Effector memory CD8-positive, alpha-beta T cell (primary cell): ENCODE measurements around the gene BNIP5.

Source experiments
- ATAC-seq: fragments of 150-1000 bp; cut with Tn5 transposase; replicated peaks from 2 replicates; pipeline ENCODE4 v1.10.0; 2021; ENCODE audit warnings: mild to moderate bottlenecking, moderate library complexity
- DNase-seq, 3 experiments: peaks; one replicate each; pipeline ENCODE4 v3.0.0; 2021
- H3K27ac Mint-ChIP-seq, 2 donors: one replicate each; pipeline ENCODE4 v1.8.0; 2022; ENCODE audit warnings: mild to moderate bottlenecking in 2 of 2, mixed read lengths in 2 of 2, moderate library complexity in 2 of 2
- H3K27me3 Mint-ChIP-seq, 2 donors: one replicate each; pipeline ENCODE4 v1.8.0; 2022; ENCODE audit warnings: mixed read lengths in 2 of 2
- H3K36me3 Mint-ChIP-seq: one replicate; pipeline ENCODE4 v1.8.0; 2022; ENCODE audit warnings: mild to moderate bottlenecking, moderate library complexity, mixed read lengths; ENCODE audit not compliant: insufficient read depth
- H3K4me1 Mint-ChIP-seq, 2 donors: one replicate each; pipeline ENCODE4 v1.8.0; 2022; ENCODE audit warnings: low read depth in 2 of 2, mixed read lengths in 2 of 2
- H3K4me3 Mint-ChIP-seq, 2 donors: one replicate each; pipeline ENCODE4 v1.8.0; 2022; ENCODE audit warnings: mild to moderate bottlenecking in 2 of 2, mixed read lengths in 2 of 2, moderate library complexity in 2 of 2
- H3K9me3 Mint-ChIP-seq, 2 donors: one replicate each; pipeline ENCODE4 v1.8.0; 2022; ENCODE audit warnings: mixed read lengths in 2 of 2

BNIP5 gene

DNA sequence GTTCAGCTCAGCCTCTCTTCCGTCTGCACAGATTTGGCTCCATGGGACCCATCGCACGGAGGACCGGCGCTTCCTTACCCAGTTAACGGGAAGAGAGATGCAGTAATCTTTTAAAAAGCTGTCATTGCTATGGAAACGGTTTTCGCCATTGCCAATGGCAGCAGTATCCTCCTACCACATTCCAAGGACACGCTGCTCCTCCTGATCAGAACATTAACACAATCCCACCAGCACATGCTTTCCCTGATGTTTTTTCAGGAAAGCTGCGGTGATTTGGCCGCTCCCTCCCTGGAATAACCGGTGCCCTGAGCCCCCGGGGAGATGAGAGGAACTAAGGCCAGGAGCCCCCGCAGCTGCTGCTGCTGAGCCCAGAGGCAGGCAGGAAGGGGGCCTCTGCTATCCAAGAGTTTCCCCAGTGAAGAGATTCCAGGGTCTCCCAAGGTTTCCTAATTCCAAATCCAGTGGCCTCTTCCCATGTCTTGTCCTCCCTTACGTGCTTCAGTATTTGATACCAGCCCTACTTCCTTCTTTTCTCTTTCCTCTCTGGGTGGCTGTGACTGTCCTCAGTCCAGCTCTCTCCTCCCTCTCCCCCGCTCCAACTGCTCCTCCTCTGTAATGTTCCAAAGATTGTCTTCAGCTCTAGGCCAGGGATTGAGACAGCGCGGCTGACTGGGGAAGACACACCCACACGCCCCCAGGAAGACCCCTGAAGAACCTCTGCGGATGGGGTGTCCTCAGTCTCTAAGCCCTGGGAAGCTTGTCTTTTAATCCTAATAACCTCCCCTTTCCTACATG is 2.6 kb downstream of the BNIP5 start:
- Mint-ChIP-seq H3K4me3 (no peak overlapping the region), H3K9me3 (no peaks in the 10 kb centered on the region), H3K27me3 (peaks cover 41 to 67% of the 10 kb centered on the region in 2 donors), H3K27ac (no peak overlapping the region), H3K4me1 (peaks cover 0 to 3% of the 10 kb centered on the region in 2 donors), H3K36me3 (no peaks in the 10 kb centered on the region)
- DNase-seq (no peak), ATAC-seq (no peak)

- no peak for DNase-seq
- H3K27me3 Mint-ChIP-seq, result peaks cover 41 to 73% of the 10 kb centered on the region in 2 donors
- H3K4me1 Mint-ChIP-seq, result peaks cover 0 to 3% of the 10 kb centered on the region in 2 donors
- ATAC-seq, result no peak
- no peaks in the 10 kb centered on the region for H3K9me3 Mint-ChIP-seq
- no peak overlapping the region for H3K4me3 Mint-ChIP-seq
- H3K27ac Mint-ChIP-seq, result no peak overlapping the region
- H3K36me3 Mint-ChIP-seq, result no peaks in the 10 kb centered on the region
Measured at GRCh38 chr6:36333171-36333895, 3.4 kb downstream of the BNIP5 start.

DNA sequence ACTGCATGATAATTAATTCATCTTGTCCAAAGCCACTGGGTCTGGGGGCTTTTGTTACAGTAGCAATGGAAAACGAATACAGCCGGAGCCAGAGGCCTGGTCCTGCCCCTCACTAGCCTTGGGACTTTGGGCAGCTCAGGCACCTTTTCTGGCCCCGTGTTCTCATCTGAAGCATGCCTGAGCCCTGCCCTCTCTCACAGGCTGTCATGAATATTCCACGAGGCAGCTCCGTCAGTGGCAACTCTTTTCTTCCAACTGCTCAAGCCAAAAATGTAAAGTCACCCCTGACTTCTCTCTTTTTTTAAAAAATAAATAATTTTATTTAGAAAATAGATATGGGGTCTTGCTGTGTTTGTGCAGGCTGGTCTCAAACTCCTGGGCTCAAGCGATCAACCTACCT is 5.3 kb downstream of the BNIP5 start:
- peaks cover 41 to 71% of the 10 kb centered on the region in 2 donors for H3K27me3 Mint-ChIP-seq
- H3K36me3 Mint-ChIP-seq, result no peaks in the 10 kb centered on the region
- no peaks in the 10 kb centered on the region for H3K9me3 Mint-ChIP-seq
- ATAC-seq (no peak), DNase-seq (no peak)
- no peak overlapping the region for H3K4me3 Mint-ChIP-seq
- no peaks in the 10 kb centered on the region for H3K4me1 Mint-ChIP-seq
- no peak overlapping the region for H3K27ac Mint-ChIP-seq

DNA sequence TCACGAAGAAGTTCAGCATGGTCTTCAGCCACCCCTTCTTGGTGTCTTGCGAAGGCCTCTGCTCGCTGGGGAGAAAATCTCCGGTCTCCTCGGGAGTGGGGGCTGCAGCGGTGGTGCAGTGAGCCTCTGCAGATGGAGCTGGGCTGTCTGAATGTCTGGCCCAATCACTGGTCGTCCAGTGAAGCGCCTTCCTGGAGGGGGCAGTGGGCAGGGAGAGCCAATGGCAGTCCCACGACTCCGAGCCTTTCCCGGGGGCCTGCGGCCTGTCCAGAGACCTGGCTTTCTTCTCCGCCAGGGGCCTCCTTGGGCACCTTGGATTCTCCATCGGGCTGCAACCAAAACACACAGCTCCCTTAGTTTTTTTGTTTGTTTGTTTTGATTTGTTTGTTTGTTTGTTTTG is 6.3 kb downstream of the BNIP5 start:
- DNase-seq (no peak), ATAC-seq (no peak)
- no peaks in the 10 kb centered on the region for H3K4me1 Mint-ChIP-seq
- no peaks in the 10 kb centered on the region for H3K9me3 Mint-ChIP-seq
- H3K27me3 Mint-ChIP-seq, result peaks cover 36 to 62% of the 10 kb centered on the region in 2 donors
- no peak overlapping the region for H3K4me3 Mint-ChIP-seq
- no peaks in the 10 kb centered on the region for H3K36me3 Mint-ChIP-seq
- H3K27ac Mint-ChIP-seq, result no peak overlapping the region

DNA sequence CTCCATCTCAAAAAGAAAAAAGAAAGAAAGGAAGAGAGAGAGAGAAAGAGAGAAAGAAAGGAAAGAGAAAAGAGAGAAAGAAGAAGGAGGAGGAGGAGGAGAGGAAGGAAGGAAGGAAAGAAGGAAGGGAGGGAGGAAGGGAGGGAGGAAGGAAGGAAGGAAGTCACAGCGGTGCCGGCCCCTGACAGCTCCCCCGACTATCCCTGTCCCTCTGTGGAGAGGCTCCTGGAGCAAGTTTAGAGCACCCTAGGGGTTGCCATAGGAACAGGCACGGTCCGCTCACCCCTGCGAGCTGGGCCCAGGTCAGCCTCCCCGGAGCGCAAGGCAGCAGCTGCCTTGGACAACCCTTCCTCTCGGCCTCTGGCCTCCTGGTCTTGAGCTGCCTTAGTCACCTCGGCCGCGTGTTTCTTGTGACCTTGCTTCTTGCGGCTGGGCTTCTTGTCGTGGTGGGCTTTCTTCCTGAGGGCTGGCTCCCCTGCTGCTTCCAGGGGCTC is 6.8 kb downstream of the BNIP5 start:
- H3K27ac Mint-ChIP-seq, result no peak overlapping the region

DNA sequence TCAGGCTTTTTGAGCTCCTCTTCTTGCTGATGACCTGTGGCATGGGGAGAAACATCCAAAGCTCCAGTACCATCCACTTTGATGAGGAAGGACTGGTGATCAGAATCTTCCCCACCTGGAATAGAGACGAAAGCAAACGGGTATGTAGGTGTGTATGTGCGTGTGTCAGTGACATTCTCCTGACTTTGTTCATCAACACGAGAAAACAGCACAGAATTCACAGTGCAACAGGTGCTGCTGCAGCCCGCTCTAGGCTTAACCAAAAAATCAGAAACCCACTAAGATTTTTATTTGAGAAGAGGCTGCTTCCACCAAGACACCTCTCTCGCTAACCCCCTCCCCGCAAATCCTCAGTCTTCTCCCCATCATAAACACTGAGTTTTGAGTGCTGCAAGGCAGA is 8.1 kb downstream of the BNIP5 start:
- no peak for ATAC-seq
- H3K36me3 Mint-ChIP-seq, result no peaks in the 10 kb centered on the region
- H3K9me3 Mint-ChIP-seq, result no peaks in the 10 kb centered on the region
- H3K4me3 Mint-ChIP-seq, result no peak overlapping the region
- H3K27ac Mint-ChIP-seq, result no peak overlapping the region
- peaks cover 20 to 45% of the 10 kb centered on the region in 2 donors for H3K27me3 Mint-ChIP-seq
- DNase-seq, result no peak
- no peaks in the 10 kb centered on the region for H3K4me1 Mint-ChIP-seq

More for the DNA sequence above, 6.8 kb downstream of the BNIP5 start:
- no peaks in the 10 kb centered on the region for H3K9me3 Mint-ChIP-seq
- H3K27me3 Mint-ChIP-seq, result peaks cover 31 to 57% of the 10 kb centered on the region in 2 donors
- H3K4me3 Mint-ChIP-seq, result no peak overlapping the region
- ATAC-seq (no peak), DNase-seq (no peak)
- no peaks in the 10 kb centered on the region for H3K36me3 Mint-ChIP-seq
- H3K4me1 Mint-ChIP-seq, result no peaks in the 10 kb centered on the region

DNA sequence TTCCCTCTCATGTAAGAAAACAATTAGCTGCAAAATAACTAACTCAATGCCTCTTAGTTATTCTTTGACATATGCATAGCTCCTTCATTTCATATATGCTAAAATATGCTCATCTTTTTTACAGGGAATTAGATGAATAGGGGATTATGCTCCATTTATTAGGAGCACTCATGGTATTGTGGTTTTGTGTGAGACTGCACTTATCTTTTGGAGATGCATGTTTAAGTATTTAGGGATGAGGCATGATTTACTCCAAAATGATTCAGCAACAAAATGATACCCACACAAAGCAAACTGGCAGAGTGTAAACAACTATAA is 8.8 kb downstream of the BNIP5 start:
- ATAC-seq, result no peak
- H3K9me3 Mint-ChIP-seq, result no peaks in the 10 kb centered on the region
- no peak for DNase-seq
- no peak overlapping the region for H3K27ac Mint-ChIP-seq
- H3K27me3 Mint-ChIP-seq, result peaks cover 16 to 37% of the 10 kb centered on the region in 2 donors
- no peak overlapping the region for H3K4me3 Mint-ChIP-seq
- H3K4me1 Mint-ChIP-seq, result no peaks in the 10 kb centered on the region
- H3K36me3 Mint-ChIP-seq, result no peaks in the 10 kb centered on the region

DNA sequence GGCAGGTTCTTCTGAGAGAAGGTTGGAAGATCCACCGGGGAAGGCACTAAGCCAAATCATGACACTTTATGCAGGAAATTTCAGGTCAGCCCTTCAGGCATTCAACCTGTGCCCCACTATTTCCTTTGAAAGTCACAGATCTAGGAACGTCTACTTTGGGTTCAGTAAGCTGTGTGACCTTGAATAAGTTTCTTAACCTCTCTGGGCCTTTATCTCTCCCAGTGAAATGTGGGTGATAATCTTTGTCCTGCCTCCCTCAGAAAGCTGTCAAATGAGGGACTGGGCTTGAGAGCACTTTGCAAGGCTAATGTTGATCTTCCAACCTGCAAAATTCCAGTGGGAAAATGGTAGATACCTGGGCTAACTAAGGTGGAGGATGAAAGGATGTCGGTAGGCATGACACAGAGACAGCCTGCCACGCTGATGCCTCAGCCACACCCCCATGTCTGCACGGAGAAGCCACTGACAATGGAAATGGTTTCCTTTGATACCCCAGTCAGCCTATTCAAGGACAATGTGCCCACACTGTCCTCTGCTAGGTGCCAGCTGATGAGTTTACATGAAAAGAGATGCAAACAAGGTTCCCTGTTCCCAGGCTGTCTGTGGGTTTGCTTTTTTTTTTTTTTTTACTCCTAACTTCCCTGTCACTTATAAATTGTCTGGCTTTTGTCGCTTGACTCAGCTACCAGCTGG is 9.3 kb downstream of the BNIP5 start:
- Mint-ChIP-seq H3K9me3 (no peaks in the 10 kb centered on the region), H3K27me3 (peaks cover 12 to 32% of the 10 kb centered on the region in 2 donors), H3K27ac (no peak overlapping the region), H3K4me1 (no peaks in the 10 kb centered on the region), H3K36me3 (no peaks in the 10 kb centered on the region), H3K4me3 (no peak overlapping the region)
- ATAC-seq (no peak), DNase-seq (no peak)

DNA sequence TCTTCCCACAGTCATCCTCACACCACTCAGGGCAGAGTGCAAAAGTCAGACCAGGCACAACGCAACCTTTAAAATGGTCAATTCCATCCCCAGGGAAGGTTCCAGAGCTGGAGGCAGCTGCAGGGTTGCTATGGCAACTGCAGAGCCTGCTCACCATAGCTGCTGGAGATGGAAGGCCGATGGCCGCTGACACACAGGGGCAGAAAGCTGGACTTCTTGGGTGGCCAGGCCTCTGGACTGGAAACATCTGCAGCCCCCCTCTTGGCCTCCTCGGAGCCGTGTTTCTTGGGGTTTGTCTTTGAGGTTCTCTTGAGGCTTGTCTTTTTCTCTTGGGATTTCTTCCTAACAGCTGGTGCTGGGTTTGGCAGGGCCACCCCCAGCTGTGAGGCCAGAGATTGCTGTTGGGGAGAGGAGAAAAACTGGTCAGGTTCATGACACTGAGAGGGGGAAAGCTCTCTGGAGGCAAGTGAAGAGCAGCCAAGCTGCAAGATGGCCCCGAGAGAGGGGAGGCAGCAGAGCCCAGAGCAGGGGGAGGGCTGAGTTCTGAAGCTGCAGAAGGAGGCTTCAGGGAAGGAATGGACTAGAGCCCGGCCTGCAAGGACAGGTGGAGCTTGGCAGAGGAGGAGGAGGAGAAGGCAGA is 10.2 kb downstream of the BNIP5 start:
- ATAC-seq, result no peak
- Mint-ChIP-seq H3K4me1 (no peaks in the 10 kb centered on the region), H3K27ac (no peak overlapping the region), H3K9me3 (no peaks in the 10 kb centered on the region), H3K36me3 (no peaks in the 10 kb centered on the region), H3K27me3 (peaks cover 5 to 23% of the 10 kb centered on the region in 2 donors), H3K4me3 (no peak overlapping the region)
- DNase-seq, result no peak

GRCh38 chr6:36324715-36325114 is 12.0 kb downstream of the BNIP5 start:
- no peak overlapping the region for H3K4me3 Mint-ChIP-seq
- H3K36me3 Mint-ChIP-seq, result no peaks in the 10 kb centered on the region
- no peak for ATAC-seq
- peaks cover 5 to 20% of the 10 kb centered on the region in 2 donors for H3K27me3 Mint-ChIP-seq
- DNase-seq, result no peak
- no peaks in the 10 kb centered on the region for H3K9me3 Mint-ChIP-seq
- H3K27ac Mint-ChIP-seq, result no peak overlapping the region
- no peaks in the 10 kb centered on the region for H3K4me1 Mint-ChIP-seq

DNA sequence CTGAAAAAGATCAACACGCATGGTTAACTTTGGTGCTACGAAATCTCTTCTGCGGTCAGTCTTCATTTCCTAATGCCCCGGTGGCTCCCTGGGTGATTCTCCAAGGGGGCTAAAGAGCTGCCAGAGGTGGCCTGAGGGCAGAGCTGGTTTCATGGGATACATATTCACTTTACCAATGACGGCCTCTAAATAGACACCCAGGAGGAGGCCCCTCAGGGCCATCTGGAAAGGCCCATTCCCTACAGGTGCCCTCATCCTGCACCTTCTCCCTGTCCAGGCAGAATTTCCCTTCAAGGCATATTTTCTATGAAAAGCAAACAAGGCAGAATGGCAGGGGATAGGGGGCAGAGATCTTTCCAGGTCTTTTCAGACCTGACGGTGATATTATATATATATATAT is 12.5 kb downstream of the BNIP5 start:
- Mint-ChIP-seq H3K36me3 (no peaks in the 10 kb centered on the region), H3K27me3 (peaks cover under 1 to 15% of the 10 kb centered on the region in 2 donors), H3K9me3 (no peaks in the 10 kb centered on the region), H3K27ac (no peak overlapping the region), H3K4me1 (no peaks in the 10 kb centered on the region), H3K4me3 (no peak overlapping the region)
- DNase-seq (no peak), ATAC-seq (no peak)

- peaks cover 0 to 6% of the 10 kb centered on the region in 2 donors for H3K27me3 Mint-ChIP-seq
- DNase-seq (no peak), ATAC-seq (no peak)
- no peaks in the 10 kb centered on the region for H3K4me1 Mint-ChIP-seq
- H3K27ac Mint-ChIP-seq, result peak overlapping the region in 1 of 2 donors; percentile 17
- H3K36me3 Mint-ChIP-seq, result no peaks in the 10 kb centered on the region
- no peak overlapping the region for H3K4me3 Mint-ChIP-seq
- no peaks in the 10 kb centered on the region for H3K9me3 Mint-ChIP-seq
Measured at GRCh38 chr6:36323062-36323461, 13.6 kb downstream of the BNIP5 start.

GRCh38 chr6:36322591-36322990 is 14.1 kb downstream of the BNIP5 start:
- no peak overlapping the region for H3K4me3 Mint-ChIP-seq
- no peak overlapping the region for H3K27ac Mint-ChIP-seq
- DNase-seq (no peak), ATAC-seq (no peak)
- H3K4me1 Mint-ChIP-seq, result no peaks in the 10 kb centered on the region
- no peaks in the 10 kb centered on the region for H3K36me3 Mint-ChIP-seq
- peaks cover 4 to 9% of the 10 kb centered on the region in 2 donors for H3K27me3 Mint-ChIP-seq
- no peaks in the 10 kb centered on the region for H3K9me3 Mint-ChIP-seq
